NCI-H524 (cell line): ENCODE measurements around the gene TPP2.

Experiments
- DNase-seq, 2 experiments: peaks; one replicate each; lab custom pipeline; 2025; lab: John Stamatoyannopoulos, UW

The TPP2 gene

DNA sequence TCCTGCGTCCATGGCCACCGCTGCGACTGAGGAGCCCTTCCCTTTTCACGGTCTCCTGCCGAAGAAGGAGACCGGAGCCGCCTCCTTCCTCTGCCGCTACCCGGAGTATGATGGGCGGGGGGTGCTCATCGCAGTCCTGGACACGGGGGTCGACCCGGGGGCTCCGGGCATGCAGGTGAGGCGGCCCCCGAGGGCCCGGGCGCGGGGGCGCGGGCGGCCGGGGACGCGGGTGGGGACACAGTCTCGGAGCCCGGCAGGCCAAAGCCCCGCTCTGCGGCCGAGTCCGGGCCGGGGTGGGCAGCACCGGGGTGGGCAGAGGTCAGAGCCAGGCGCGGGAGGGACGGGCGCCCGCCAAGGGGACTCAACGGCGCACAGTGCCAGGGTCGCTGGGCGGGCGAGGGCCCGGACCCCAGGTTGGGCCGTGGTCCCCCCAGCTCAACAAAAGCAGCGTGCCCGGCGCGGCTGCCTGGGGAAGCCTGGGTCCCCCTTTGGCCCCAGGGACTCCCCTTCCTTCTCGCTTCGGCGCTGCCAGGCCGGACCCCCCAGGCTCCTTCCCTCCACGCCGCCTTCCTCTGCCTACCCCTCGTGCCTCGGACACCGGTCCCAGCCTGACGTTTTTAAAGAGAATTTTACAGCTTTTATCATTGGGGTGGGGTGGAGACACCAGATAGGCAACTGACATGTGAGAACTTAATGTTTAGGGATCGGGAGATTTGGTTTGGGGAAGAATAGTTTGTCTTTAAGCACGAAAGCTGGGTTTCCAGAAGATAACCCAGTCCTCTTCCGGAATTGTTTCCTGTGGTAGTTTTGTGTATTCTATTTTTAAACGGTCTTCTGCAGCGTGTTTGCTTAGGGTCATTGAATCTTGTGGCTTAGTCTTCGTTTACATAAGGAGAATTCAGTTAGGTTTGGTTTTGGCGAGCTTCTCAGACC, 509 bp downstream of the TPP2 start:
- peak in 1 of 2 experiments; percentile 28 for DNase-seq

DNA sequence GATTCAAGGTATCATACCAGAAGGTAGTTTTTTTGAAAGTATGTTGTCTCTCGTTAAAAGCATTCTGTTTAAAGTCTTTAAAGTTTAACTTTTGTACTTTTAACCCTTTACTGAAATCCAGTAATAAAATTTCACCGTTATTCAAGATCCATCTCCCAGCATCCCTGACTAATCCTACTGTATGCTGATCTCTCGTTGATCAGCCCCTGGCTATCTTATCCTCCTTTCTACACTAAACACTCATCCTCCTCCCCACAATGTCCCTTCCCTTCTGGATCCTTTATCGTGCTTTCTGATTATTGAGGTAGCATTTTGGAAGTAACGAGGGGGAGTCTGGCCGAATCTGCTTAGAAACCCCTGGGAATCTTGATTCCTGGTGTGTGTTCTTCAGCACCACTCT, 1.3 kb downstream of the TPP2 start:
- DNase-seq: no peak

GRCh38 chr13:102599426-102600012, 2.7 kb downstream of the TPP2 start:
- no peak for DNase-seq

DNA sequence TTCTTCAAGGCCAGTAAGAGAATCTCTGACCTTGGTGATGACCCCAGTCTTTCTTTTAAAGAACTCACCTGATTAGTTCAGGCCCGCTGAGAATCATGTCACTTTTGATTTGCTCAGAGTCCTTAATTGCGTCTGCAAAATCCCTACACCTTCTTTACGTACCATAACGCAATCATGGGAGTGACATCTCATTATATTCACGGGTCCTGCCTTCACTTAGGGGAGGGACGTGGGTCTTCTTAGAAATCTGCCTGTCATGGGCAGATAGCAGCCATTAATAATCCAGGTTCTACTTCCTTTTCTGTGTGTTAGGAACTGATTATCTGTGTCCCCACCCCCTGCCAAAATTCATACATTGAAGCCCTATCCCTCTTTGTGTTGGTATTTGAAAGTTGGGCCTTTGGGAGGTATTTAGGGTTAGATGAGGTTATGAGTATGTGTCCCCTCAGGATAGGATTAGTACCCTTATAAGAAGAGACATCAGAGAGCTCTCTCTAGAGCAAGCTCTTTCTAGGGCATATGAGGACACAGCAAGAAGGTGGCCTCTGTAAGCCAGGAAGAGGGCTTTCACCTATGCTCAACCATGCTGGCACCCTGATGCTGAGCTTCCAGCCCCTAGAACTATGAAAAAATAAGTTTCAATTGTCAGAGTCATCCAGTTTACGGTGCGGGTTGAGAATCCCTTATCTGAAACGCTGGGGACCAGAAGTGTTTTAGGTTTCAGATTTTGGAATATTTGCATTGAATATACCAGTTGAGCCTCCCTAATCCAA, 9.9 kb downstream of the TPP2 start:
- no peak for DNase-seq

- no peak for DNase-seq
These were observed 12.2 kb downstream of the TPP2 start for GRCh38 chr13:102608974-102609373.

GRCh38 chr13:102609696-102610095, 12.9 kb downstream of the TPP2 start:
- DNase-seq: no peak

DNA sequence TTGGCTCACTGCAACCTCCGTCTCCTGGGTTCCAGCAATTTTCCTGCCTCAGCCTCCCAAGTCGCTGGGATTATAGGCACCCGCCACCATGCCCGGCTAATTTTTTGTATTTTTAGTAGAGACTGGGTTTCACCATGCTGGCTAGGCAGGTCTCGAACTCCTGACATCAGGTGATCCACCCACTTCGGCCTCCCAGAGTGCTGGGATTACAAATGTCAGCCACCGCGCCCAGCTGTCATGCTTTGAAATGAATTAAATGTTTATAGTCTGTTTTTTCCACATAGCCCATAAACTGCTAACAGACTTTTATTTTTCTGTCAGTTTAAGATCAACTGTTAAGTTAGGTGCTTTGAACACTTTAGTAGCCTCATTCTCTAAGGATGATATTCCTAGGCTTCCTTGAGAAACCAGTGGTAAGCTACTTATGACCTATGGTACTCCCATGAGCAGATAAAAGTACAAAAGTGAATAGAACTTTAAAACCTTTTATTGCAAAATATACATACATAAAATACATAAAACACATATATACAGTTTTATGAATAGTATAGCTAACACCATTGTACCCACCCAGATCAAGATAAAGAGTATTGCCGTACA, 13.6 kb downstream of the TPP2 start:
- no peak for DNase-seq

GRCh38 chr13:102617697-102618350, 21.0 kb downstream of the TPP2 start:
- DNase-seq: no peak

DNA sequence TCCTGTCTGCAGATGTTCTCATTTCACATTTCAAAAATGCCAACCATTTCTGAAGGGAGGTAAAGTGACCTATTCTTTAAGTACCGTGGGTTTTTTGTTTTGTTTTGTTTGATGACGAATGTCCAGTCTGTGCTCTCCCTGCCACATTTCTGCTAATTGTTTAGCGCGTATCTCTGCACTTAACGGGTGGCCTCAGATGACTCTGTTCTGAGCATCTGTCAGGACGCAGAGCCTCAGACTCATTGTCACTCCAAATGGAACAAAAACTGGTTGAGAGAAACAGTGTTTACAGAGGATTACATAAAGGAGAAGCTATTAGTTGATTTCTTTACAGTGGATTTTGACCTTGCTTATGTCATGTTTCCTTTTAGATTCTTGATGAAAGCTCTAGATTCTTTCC, 23.7 kb downstream of the TPP2 start:
- peak in 1 of 2 experiments; percentile 55 for DNase-seq

DNA sequence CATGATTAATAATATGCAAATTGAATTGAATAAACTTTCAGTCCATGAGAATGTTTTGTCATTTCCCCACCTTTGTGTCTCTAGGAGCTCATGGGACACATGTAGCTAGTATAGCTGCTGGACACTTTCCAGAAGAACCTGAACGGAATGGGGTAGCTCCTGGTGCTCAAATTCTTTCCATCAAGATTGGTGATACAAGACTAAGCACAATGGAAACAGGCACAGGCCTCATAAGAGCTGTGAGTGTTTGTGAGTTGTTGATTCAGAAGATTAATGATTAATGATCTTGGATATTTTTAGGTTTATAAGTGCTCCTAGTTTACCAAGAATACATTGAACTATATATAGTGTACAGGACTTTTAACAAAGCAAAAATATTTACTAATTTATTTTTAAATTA, 30.1 kb downstream of the TPP2 start:
- DNase-seq: no peak

DNA sequence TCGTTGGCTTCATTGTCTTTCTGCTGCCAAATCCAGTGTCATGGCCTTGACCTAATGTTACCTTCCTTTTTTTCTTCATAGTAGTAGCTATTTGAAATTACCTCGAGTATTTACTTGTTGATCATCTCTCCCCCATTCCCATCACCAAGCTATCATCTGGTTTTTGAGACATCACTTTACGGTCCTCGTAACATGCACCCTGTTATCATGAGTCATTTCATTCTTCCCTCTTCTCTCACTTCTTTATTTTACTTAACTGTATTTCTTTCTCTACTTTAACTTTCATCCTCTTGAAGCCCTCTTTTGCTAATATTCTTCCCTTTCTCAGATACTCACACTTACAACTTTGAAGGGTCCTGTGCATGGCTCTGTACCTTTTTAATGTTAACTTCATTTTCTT, 31.8 kb downstream of the TPP2 start:
- no peak for DNase-seq

- no peak for DNase-seq
These were observed 34.4 kb downstream of the TPP2 start for GRCh38 chr13:102631198-102631597.

DNA sequence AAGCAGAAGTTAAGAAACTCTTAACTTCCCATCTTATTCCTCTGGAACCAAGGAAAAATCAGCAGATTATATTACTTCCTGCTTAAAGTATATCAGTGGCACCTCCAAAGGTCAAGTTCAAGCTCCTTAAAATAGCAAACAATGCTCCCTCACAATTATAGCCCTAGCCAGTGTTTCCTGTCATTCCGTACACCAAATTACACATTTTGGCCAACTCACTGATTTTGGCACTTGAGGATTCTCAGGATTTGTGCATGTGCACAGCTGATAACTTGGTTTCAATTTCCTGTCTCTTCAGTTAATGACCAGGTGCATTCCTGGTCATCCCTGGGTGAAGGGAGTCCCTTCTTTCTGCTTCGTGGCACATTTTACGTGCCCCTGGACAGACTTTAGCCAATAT, 42.0 kb downstream of the TPP2 start:
- DNase-seq: no peak

DNA sequence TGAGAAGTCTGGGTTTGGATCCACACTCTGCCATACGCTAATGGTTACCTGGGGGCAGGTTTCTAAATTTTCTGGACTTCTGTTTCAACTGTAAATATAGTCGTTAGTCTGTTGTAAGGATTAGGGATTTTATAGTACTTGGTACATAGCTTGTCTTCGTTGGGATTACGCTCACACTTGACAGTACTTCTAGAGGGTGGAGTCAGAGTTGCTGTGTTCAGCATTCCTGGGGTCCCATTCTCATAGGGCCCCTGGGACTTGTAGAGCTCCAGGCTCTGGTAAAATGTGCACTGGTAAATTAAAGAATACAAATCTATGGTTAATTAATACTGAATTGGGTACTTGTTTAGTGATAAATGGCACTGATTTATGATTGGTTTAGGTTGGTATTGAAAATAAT, 45.2 kb downstream of the TPP2 start:
- DNase-seq: no peak

GRCh38 chr13:102642475-102642874, 45.7 kb downstream of the TPP2 start:
- DNase-seq: peak in 1 of 2 experiments; percentile 19

DNA sequence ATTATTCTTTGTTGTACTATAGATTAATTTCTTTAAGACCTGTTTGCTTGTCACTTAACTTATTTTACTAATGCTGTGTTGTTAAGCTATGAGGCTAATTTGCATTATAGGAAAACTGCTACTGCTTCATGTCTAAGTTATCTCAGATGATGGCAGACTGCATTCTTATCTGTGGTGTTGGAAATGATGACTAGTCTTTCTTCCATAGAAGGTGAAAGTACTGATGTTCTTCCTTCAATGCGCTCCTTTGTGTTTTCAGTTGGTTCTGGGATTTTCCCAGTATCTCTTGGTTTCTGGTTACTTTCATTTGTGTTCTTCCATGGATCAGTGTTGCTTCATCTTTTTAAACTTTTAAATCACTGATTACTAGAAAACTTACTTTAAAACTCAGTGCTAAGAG, 46.9 kb downstream of the TPP2 start:
- no peak for DNase-seq

DNA sequence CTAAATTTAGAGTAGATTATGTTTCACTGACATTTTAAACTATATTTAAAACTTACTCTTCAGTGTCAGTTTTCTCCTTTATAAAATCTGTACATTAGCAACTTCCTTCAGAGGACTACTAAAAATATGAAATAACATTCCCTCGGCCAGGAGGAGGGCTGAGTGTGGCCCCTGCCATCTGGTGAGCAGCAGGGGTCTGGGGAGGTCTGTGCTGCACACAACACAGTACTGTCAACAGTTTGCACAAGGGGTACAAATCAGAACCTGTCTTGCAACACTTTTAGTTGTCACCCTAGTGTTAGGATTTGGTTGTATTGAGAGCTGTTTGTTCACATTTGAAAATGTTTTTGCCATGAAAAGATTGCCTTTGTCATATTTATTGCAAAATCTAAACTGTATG, 48.9 kb downstream of the TPP2 start:
- peak in 1 of 2 experiments; percentile 25 for DNase-seq

DNA sequence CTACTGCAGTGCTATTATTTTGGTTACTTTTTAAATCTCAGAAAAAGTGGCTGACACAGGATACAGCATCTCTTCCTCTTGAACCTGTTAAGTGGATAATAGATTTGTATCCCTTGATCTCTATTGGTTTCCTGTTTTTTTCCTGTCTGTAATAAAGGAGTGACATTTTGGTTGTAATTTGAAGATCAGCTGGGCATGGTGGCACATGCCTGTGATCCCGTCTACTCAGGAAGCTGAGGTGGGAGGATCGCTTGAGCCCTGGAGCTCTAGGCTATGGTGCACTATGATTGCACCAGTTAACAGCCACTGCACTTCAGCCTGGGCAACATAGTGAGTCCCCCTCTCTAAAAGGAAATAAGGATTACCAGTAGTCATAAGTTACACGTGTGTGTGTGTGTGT, 51.3 kb downstream of the TPP2 start:
- DNase-seq: no peak

DNA sequence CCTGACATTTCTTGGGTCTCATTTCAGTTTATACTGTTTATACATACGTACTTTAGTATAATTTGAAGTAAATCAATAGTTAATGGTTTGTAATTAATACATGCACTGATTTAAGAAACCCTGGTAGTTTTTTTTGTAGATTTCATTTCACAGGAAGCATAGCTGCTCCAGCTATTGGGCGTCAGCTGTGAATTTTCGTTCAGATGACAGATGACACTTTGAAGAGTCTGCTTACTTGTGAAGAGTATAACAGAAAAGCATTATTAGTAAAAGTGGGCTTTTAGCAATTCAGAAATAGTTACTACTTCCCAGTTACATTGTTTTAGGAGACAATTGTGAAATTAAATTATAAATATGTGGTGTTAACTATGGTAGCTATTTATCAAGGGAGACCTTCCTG, 53.7 kb downstream of the TPP2 start:
- DNase-seq: no peak

DNA sequence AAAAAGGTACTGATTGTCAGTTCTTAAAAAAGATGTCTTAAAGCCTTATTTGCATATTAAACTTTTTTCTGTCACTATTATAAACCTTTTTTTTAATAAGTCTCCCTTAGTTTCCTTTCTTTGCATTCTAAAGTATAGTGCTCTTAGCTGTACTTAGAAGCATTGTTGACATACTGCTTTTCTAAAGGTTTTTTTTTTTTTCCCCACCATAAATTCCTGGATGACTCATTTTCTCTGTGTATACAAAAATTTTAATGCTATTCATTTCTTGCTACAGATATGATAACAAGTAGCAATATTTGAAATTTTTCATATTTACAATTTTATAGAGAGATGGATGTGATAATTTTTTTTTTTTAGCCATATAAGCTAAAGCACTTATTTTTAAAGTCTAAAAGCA, 54.6 kb downstream of the TPP2 start:
- no peak for DNase-seq

GRCh38 chr13:102651892-102652291, 55.1 kb downstream of the TPP2 start:
- no peak for DNase-seq

DNA sequence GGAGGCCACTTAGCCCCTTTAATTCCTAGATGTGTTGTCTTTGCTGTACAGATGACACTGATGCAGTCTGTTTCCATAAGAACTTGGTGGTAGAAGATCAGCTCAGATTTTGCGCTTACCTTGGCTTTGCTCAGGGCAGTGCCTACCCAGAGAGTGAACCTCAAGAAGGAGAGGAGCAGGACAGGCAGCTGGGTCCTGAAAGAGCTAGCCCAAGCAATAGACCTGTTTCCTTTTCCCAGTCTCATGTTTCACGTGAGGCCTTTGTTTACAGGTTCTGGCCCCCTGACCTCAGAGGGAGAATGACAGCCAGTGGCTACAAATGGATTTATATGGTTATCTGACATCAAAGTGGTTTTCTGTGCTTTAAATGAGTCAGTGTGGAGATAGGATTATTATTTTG, 58.0 kb downstream of the TPP2 start:
- no peak for DNase-seq
